HEK293T (cell line): ENCODE data around the gene FNDC3B.

ENCODE experiments used
- NFRKB ChIP-seq: fragments of 450-650 bp; IDR thresholded peaks from 2 replicates; pipeline ENCODE4 v1.6.1; 2016; ENCODE audit warnings: mild to moderate bottlenecking, moderate library complexity
- SUZ12 ChIP-seq: fragments of 450-650 bp; IDR thresholded peaks from 2 replicates; pipeline ENCODE4 v1.6.1; 2016; ENCODE audit warnings: mild to moderate bottlenecking

DNA sequence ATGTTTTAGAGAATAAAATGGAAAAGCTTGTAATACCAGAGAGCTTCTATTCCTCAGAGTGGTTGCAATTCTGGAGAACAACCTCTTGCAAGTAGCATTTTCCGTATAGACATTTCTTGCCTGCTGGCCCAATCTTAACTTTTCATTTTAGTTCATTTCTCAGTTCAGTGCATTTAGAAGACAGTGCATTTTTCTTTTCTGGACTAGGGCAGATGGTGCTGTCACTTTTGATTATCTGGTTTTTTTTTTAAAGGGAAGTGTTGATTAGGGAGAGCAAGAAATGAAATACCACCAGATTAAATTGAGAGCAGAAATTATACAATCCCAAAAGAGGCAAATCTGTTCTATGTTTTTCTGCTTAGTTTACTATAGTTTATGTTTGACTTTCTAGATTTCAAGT is 236.2 kb downstream of the FNDC3B start:
- TF ChIP-seq SUZ12 (no peak), NFRKB (no peak)
